OCI-LY1 (cell line): ENCODE results near the gene CHRNA3.

Experiments used
- H2AFZ ChIP-seq: fragments of 200-600 bp; sonication (generic), shearing (Covaris generic); 2 replicates; pipeline ENCODE4 v1.6.0; 2014; ENCODE audit warnings: antibody characterized with exemption, mild to moderate bottlenecking, low read length
- H3F3A ChIP-seq: fragments of 200-600 bp; sonication (generic), shearing (Covaris generic); 2 replicates; pipeline ENCODE4 v1.6.0; 2014; ENCODE audit warnings: mild to moderate bottlenecking, antibody characterized with exemption, low read length, moderate library complexity; ENCODE audit not compliant: insufficient read depth
- H3K27ac ChIP-seq: fragments of 200-600 bp; sonication (generic); 2 replicates; pipeline ENCODE4 v1.5.1; 2014; ENCODE audit warnings: low read length, mixed run types, mild to moderate bottlenecking, low read depth; ENCODE audit not compliant: poor library complexity, severe bottlenecking
- H3K27me3 ChIP-seq: fragments of 200-600 bp; sonication (generic); 2 replicates; pipeline ENCODE4 v1.6.0; 2014; ENCODE audit warnings: antibody characterized with exemption, mild to moderate bottlenecking, low read length, moderate library complexity; ENCODE audit not compliant: insufficient read depth
- H3K36me3 ChIP-seq: fragments of 200-600 bp; sonication (generic); 2 replicates; pipeline ENCODE4 v1.6.1; 2014; ENCODE audit warnings: mild to moderate bottlenecking, antibody characterized with exemption, low read length, moderate library complexity, mixed read lengths; ENCODE audit not compliant: insufficient read depth
- H3K4me1 ChIP-seq: fragments of 200-600 bp; sonication (generic); 2 replicates; pipeline ENCODE4 v1.5.1; 2014; ENCODE audit warnings: mild to moderate bottlenecking, low read length, moderate library complexity; ENCODE audit not compliant: insufficient read depth, severe bottlenecking
- H3K4me2 ChIP-seq: fragments of 200-600 bp; sonication (generic), shearing (Covaris generic); 2 replicates; pipeline ENCODE4 v1.6.1; 2014; ENCODE audit warnings: low read length
- H3K4me3 ChIP-seq: fragments of 200-600 bp; sonication (generic); 2 replicates; pipeline ENCODE4 v1.5.1; 2014; ENCODE audit warnings: low read length, low read depth, mild to moderate bottlenecking, mixed read lengths; ENCODE audit not compliant: poor library complexity, severe bottlenecking
- H3K79me2 ChIP-seq: fragments of 200-600 bp; shearing (Covaris generic); 2 replicates; pipeline ENCODE4 v1.6.1; 2016; ENCODE audit warnings: mixed run types, low read length, mixed read lengths; ENCODE audit not compliant: insufficient read depth
- H3K9ac ChIP-seq: fragments of 200-600 bp; sonication (generic), shearing (Covaris generic); 2 replicates; pipeline ENCODE4 v1.6.1; 2014; ENCODE audit warnings: mild to moderate bottlenecking, low read length, mixed read lengths
- H3K9me2 ChIP-seq: fragments of 200-600 bp; sonication (generic), shearing (Covaris generic); 2 replicates; pipeline ENCODE4 v1.6.1; 2014; ENCODE audit warnings: low read depth, mild to moderate bottlenecking, low read length, mixed read lengths
- H3K9me3 ChIP-seq: fragments of 200-600 bp; shearing (Covaris generic); 2 replicates; pipeline ENCODE4 v1.6.1; 2014; ENCODE audit warnings: low read length, mixed read lengths
- H4K20me1 ChIP-seq: fragments of 200-600 bp; sonication (generic), shearing (Covaris generic); 2 replicates; pipeline ENCODE4 v1.6.0; 2016; ENCODE audit warnings: mild to moderate bottlenecking, low read length; ENCODE audit not compliant: insufficient read depth
- CTCF ChIP-seq: fragments of 200-600 bp; sonication (generic), shearing (Covaris generic); IDR thresholded peaks from 2 replicates; pipeline ENCODE4 v1.5.1; 2017; ENCODE audit warnings: mild to moderate bottlenecking, antibody characterized with exemption, low read length, moderate library complexity, mixed read lengths
- EZH2 ChIP-seq: fragments of 200-600 bp; sonication (generic), shearing (Covaris generic); IDR thresholded peaks from 2 replicates; pipeline ENCODE4 v1.8.0; 2017; ENCODE audit warnings: borderline replicate concordance, mixed run types, mild to moderate bottlenecking, antibody characterized with exemption, low read length, moderate library complexity, mixed read lengths

The CHRNA3 gene

GRCh38 chr15:78630886-78631633 lies 10.3 kb upstream of the CHRNA3 start:
- H3K9ac ChIP-seq: no peak overlapping the region
- no peak overlapping the region for H2AFZ ChIP-seq
- H3K27me3 ChIP-seq: peaks cover 20% of the 10 kb centered on the region; the same call in 1 of the 2 replicates
- H3F3A ChIP-seq: no peaks in the 10 kb centered on the region
- H3K4me3 ChIP-seq: no peak overlapping the region
- no peak overlapping the region for H3K4me2 ChIP-seq
- no peaks in the 10 kb centered on the region for H3K4me1 ChIP-seq
- H3K9me2 ChIP-seq: no peaks in the 10 kb centered on the region
- no peaks in the 10 kb centered on the region for H4K20me1 ChIP-seq
- H3K36me3 ChIP-seq: no peaks in the 10 kb centered on the region; the same call in 1 of the 2 replicates
- no peak for TF ChIP-seq CTCF
- no peak for TF ChIP-seq EZH2
- no peaks in the 10 kb centered on the region for H3K79me2 ChIP-seq
- H3K27ac ChIP-seq: no peak overlapping the region
- H3K9me3 ChIP-seq: peaks cover 3% of the 10 kb centered on the region; the same call in 1 of the 2 replicates

DNA sequence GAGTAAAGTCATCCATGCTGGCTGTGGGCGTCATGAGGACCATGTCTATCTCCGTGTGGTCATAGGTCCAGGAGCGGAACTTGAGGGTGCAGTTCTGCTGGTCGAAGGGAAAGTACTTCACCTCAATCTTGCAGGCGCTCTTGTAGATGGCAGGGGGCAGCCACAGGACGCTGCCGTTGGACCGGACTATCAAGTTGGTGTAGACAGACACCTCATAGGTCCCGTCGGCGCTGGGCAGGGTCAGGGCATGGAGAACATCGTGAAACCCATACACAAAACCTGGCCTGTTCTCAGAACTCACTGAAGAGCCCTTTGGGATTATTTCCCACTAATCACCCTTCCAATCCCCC lies 8.9 kb upstream of the CHRNA3 start:
- Histone ChIP-seq H3K9me2 (no peaks in the 10 kb centered on the region), H3K9me3 (peaks cover 3% of the 10 kb centered on the region; the same call in 1 of the 2 replicates), H3K27me3 (peaks cover 20% of the 10 kb centered on the region; the same call in 1 of the 2 replicates), H3K4me2 (no peak overlapping the region), H3F3A (no peaks in the 10 kb centered on the region), H3K4me1 (no peaks in the 10 kb centered on the region), H3K36me3 (no peaks in the 10 kb centered on the region; the same call in 1 of the 2 replicates), H2AFZ (no peak overlapping the region), H3K27ac (no peak overlapping the region), H3K9ac (no peak overlapping the region), H4K20me1 (no peaks in the 10 kb centered on the region), H3K4me3 (no peak overlapping the region), H3K79me2 (no peaks in the 10 kb centered on the region)
- TF ChIP-seq EZH2 (no peak), CTCF (no peak)

GRCh38 chr15:78629031-78629715 lies 8.4 kb upstream of the CHRNA3 start:
- TF ChIP-seq CTCF (no peak), EZH2 (no peak)
- Histone ChIP-seq H3K9me2 (no peaks in the 10 kb centered on the region), H2AFZ (no peak overlapping the region), H3K9ac (no peak overlapping the region), H3K4me2 (no peak overlapping the region), H3K4me3 (no peak overlapping the region), H3K36me3 (no peaks in the 10 kb centered on the region; the same call in 1 of the 2 replicates), H3K79me2 (no peaks in the 10 kb centered on the region), H3K9me3 (peaks cover 3% of the 10 kb centered on the region; the same call in 1 of the 2 replicates), H4K20me1 (no peaks in the 10 kb centered on the region), H3F3A (no peaks in the 10 kb centered on the region), H3K4me1 (no peaks in the 10 kb centered on the region), H3K27me3 (peaks cover 20% of the 10 kb centered on the region; the same call in 1 of the 2 replicates), H3K27ac (no peak overlapping the region)
